HL-60/S4 treated with retinoic acid at 250 ng/mL for 4 days and 3 days (cell line): Measurements from ENCODE around the gene RADIL.

ENCODE experiments used
- in situ Hi-C: fragments of 300-500 bp; cut with MboI; formaldehyde crosslinking; loops from 2 replicates; pipeline ENCODE4 v1.7.0; 2022; ENCODE audit warnings: low sequenced_read_pairs

Gene RADIL

DNA sequence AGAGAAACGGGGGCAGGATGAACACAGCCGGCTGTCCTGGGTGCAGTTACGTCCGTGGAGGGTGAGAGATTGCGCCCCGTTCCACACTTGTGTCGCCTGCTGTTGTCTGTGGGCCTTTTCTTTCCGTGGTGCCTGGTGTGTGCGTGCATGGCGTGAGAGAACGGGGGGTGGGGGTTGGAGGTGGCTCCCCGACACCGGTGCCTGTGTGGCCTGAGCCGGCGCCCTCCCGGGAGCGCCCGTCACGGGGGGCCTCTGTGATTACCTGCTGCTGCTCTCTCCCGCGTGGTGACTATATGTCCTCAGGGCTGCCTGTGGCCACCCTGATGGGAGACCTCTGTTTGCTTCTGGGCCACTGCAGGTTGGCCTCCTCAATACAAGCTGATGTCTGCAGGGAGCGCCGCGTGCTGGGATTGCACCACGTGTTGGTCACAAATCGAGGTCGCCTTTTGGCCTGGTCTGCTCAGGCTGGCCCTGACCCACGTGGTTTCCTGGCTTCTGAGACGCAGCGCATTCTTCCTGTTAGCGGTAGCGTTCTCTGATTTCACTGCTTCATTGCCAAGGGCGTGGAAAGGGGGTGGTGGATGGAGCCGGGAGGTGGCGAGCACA lies 119.0 kb downstream of the RADIL start:
- in situ Hi-C loops, result loop anchor here (25.0 kb wide), 1 partner anchor 152 kb away; no protein-coding TSS in a partner anchor

DNA sequence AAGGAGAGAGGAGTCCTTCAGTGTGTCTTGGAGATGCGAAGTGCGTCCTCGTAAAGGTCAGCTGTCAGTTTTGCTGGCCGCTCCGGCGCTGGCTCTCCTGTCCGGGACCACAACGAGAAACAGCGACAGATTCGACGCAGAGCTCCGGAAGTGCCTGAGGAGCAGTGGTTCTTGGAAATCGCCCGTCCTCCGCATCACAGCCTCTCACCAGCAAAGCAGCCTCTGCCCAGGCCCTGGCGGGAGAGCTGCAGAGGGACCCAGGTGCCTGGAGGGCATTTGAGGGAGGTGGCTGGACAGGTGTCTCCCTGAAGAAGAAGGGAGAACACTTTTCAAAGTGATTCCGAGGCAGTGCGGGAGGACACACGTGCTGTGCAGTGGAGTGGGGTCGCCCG lies 119.7 kb downstream of the RADIL start:
- in situ Hi-C loops, result loop anchor here (25.0 kb wide), 1 partner anchor 151 kb away; no protein-coding TSS in a partner anchor

DNA sequence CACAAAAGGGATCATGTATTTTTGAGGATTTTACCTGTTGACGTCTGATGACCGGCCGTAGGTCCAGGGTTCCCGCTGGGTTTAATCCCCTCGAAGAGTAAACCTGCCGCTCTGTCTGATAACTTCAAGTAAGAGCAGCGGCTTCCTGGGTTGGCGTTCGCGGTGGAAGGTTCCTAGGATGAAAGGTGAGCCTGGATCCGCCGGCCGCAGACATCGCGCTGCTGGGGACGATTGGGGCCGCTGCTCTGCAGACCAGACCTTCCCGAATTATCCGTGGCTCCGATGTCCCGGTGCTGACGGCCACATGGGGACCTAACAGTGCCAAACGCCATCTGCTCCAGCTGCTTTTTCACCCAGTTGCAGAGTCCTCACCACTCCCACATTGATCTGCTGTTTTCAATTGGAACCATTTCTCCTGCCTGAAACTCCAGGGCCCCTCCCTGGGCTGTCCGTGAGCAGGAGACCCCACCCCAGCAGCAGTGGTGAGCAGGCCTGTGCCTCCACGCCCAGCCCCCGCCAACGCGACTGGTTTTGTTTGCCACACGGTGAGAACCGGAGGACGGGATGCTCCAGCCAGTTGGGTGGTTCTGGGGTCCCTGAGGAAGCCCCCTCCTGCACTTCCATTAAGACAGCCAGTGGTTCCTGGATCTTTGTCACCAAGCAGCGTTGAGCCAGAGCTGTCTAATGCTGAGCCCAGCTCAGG lies 120.3 kb downstream of the RADIL start:
- in situ Hi-C loops, result loop anchor here (25.0 kb wide), 1 partner anchor 151 kb away; no protein-coding TSS in a partner anchor

DNA sequence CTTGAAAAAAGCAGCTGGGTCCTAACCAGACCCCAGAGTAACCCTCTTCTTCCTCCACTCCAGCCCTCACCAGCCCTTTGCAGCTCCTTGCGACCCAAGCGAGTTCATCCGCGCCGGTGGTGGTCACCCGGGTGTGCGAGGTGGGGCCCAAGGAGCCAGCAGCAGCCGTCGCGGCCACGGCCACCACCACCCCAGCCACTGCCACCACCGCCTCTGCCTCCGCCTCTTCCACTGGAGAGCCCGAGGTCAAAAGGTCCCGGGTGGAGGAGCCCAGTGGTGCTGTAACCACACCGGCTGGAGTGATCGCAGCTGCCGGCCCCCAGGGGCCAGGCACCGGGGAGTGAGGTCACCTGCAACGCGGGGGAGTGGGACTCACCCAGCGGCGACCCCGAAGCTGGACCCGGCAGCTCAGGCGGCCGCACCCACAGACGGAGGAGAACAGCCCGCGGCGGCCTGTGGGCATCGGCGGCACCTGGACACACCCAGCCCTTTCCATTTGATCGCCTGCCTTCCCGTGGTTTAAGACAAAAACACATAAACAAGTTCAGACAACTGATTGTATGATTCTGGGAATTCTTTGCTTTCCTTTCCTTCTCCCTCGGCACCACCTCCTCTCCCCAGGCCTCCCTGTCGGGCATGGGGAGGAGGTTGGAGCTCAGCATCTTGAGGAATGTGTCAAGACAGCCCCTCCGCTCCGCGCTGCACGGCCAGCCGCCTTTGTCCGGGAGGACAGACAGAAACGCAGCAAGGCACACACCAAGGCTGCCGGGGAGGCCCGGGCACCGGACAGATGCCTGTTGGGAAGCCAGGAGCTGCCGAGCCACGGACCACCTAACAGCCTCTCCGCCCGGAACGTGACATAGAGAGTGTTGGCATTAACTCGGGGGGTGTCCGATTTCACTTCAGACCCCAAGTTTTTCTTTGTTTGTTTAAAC lies 121.1 kb downstream of the RADIL start:
- in situ Hi-C loops, result loop anchor here (25.0 kb wide), 1 partner anchor 150 kb away; no protein-coding TSS in a partner anchor

DNA sequence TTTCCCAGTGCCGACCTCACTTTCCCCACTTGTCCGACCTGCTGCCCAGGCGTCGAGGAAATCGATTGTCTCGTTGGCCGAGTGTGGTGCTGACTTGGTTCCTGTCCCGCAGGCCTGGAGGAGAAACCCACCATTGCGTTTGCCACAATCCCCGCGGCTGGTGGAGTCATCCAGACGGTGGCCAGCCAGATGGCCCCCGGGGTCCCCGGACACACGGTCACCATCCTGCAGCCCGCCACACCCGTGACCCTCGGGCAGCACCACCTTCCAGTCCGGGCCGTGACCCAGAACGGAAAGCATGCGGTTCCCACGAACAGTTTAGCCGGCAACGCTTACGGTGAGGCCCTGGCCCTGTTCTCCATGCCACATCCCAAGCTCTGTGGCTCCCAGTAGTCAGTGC lies 122.6 kb downstream of the RADIL start:
- in situ Hi-C loops, result loop anchor here (25.0 kb wide), 1 partner anchor 149 kb away; no protein-coding TSS in a partner anchor

DNA sequence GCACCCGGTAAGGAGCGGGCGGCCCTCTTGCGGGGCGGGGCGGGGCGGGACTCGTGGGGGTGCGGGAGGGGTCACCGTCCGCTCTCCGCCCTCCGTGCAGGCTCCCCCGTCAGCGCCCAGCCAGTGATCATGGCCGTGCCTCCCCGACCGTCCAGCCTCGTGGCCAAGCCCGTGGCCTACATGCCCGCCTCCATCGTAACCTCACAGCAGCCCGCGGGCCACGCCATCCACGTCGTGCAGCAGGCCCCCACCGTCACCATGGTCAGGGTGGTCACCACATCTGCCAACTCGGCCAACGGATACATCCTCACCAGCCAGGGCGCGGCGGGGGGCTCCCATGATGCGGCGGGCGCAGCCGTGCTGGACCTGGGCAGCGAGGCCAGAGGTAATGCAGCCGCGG lies 124.3 kb downstream of the RADIL start:
- in situ Hi-C loops, result loop anchor here (25.0 kb wide), 1 partner anchor 147 kb away; no protein-coding TSS in a partner anchor

DNA sequence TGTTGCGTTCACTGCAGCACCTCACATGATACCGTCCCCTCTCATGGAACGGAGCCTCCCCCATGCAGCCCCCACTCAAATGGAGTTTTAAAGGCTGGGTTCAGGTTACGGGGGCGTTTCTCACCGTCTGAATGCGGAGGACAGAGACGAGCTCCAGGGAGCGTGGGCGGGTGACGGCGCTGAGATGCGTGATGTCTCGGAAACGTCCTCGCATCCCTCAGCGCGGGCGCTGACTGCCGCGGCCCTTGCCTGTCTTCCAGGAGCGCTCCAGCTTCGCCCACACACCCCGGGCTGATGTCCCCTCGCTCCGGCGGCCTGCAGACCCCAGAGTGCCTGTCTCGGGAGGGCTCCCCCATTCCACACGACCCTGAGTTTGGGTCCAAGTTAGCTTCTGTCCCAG lies 124.7 kb downstream of the RADIL start:
- in situ Hi-C loops, result loop anchor here (25.0 kb wide), 1 partner anchor 146 kb away; no protein-coding TSS in a partner anchor

DNA sequence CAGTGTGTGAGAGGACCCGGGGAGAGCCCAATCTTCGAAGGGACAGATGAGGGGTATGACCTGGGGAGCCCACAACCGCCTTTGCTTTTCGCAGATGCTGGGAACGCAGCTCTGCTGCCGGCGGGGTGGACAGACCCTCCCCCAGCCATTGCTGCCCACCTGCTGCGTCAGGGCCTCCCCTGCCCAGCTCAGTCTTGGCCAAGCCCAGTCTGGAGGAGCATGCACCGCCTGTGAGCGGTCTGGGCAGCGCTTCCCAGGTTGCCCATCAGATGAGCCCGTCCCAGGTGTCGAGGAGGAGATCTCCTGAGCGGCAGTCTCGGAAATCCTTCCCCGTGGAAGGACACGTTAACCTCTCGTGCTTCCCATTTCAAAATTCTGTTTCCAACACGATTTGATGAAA lies 125.4 kb downstream of the RADIL start:
- in situ Hi-C loops, result loop anchor here (25.0 kb wide), 1 partner anchor 146 kb away; no protein-coding TSS in a partner anchor

DNA sequence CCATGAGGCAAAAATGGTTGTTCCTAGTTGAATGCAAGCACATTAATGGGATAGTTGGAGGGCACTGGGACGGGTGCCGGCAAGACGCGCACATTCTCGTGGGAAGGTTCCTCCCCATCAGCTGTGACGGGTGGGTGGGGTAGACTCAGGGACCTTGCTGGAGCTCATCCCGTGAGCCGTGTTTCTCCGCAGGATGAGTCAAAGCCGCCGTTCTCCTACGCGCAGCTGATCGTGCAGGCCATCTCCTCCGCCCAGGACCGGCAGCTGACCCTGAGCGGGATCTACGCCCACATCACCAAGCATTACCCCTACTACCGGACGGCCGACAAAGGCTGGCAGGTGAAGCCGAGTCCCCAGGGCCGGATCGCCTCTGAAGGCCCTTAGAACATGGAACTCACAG lies 128.5 kb downstream of the RADIL start:
- in situ Hi-C loops, result loop anchor here (25.0 kb wide), 1 partner anchor 143 kb away; no protein-coding TSS in a partner anchor

DNA sequence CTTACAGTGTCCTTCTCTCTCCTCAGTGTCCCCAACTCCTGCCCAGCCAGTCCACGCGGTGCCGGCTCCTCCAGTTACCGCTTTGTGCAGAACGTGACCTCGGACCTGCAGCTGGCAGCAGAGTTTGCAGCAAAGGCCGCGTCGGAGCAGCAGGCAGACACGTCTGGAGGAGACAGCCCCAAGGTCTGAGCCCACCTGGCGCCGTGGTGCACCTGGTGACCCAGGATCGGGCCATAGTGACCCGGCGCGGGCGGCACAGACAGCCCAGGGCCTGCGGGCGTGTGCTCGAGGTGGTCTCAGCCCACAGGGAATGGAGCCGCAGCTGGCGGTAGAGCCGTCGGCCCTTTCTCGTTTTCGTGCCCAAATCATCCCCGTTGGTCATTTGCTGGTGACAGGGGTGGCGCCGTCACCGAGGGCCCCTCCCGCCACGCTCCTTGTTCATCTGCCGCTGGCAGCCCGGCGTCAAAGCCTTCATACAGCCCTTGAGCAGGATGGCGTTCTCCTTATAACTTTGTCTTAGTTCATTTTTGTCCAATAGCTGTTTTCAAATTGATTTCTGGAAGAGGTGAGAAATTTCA lies 129.0 kb downstream of the RADIL start:
- in situ Hi-C loops, result loop anchor here (25.0 kb wide), 1 partner anchor 142 kb away; no protein-coding TSS in a partner anchor

DNA sequence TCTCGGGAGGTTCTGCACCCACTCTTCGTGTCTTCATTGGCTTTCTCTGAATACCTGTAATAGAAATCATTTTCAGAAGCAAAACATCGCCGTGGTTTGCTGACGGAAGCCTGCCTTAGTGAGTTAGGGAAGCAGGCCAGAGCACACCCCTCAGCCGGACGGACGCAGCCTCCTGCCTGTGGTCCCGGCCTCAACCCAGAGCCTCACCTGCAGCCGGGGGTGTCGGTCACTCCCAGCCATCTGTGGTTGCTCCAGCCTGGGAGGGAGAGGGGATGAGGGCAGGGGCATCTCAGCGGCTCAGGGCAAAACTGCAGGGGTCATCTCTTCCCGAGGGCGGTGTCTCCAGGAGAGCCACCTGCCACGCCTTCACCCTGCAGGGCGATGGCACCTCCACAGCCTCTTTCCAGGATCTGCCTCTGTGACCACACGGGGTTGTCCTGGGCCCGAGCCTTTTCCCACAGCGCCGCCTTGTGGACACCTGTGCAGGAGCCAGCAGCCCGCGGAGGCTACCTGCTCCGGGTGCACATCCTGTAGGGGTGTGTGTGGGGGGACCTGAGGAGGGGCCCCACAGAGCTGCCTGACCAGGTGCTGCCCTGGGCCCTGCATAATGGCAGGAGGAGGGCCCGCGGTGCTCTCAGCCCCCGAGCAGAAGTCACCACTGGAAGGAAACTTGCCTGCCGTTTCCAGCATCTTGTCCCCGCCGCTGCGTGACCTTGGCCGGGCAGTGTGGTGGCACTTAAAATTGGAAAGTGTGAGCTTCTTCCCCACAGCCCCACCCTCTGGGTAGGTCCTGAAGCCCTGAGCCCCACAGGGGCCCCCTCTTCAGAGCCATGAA lies 129.7 kb downstream of the RADIL start:
- in situ Hi-C loops, result loop anchor here (25.0 kb wide), 1 partner anchor 142 kb away; no protein-coding TSS in a partner anchor

DNA sequence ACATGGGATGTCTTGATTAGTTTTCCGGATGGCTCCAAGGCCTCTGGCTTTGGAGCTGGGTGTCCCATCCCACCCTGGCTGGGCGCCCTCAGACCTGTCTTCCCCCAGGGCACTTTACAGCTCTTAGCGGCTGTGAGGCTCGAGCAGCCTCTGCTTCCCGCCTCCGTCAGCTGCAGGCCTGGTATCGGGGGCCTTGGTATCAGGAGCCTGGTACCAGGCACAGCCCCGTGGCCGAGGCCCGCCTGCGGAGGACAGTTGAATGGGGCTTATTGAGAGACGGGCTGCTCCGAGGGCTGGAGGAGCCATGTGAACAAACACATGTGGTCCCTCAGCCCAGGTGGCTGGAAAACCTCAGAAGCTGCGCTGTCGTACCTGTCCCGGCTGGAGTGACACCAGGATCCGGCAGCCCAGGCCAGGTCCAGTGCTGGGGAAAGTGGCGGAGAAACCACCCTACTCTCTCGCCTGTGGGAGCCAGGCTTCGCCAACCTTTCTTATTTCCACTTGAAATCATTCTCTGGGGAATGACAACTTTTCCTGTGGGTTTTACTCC lies 132.0 kb downstream of the RADIL start:
- in situ Hi-C loops, result loop anchor here (25.0 kb wide), 1 partner anchor 139 kb away; no protein-coding TSS in a partner anchor

DNA sequence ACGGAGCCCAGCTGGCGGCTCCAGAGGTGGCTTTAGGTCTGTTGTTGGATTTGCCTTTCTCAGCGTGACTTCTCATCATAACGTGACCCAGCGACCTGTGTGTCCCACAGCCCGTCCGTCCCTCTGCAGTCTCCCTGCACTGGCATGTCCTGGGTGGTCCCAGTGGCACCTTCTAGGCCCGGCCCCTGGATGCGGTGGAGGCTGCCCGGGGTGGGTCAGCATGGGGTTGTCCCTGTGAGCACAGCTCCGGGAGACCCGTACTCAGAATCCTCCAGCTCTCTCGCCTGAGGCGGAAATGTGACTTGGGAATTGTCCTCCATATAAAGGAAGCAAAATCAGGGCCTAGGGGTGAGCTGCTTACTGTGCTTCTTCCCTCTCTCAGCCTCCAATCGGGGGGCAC lies 133.7 kb downstream of the RADIL start:
- in situ Hi-C loops, result loop anchor here (25.0 kb wide), 1 partner anchor 137 kb away; no protein-coding TSS in a partner anchor

DNA sequence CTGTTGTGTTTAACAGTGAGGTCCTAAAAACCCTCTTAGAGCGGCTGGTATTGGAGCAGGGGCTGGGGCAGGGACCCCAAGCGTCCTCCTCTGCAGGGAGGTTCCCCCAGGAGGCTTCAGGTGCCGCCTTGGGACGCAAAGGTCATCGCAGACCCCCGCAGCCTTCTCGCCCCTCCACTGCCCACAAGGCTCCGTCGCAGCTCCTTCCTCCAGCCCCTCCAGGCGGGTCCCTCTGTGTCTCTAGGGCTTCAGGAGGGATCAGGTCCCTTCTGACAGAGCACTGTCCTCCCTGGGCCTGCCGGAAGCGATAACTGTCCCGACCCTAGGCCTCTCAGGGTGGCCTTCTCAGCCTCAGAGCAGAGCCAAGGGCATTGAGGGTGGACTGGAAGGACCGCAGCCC lies 134.2 kb downstream of the RADIL start:
- in situ Hi-C loops, result no loop called here
